GM18867 (cell line): ENCODE results near the gene SLC25A44.

Source experiments
- ATAC-seq: cut with Tn5 transposase; IDR thresholded peaks from one replicate; pipeline ENCODE4 v1.9.1; 2021; ENCODE audit warnings: mild to moderate bottlenecking, moderate library complexity; ENCODE audit not compliant: unreplicated experiment

Gene SLC25A44

GRCh38 chr1:156193488-156194299, at the start of gene SLC25A44:
Gene SLC25A44 (plus strand): TSS chr1:156194104. CDS start chr1:156199848, 5,744 bp downstream.
- peak; percentile 94 for ATAC-seq

GRCh38 chr1:156144742-156145141, 49.2 kb upstream of the SLC25A44 start:
- ATAC-seq: no peak

GRCh38 chr1:156145650-156146019, 48.3 kb upstream of the SLC25A44 start:
- ATAC-seq: no peak

GRCh38 chr1:156146020-156146768, 47.7 kb upstream of the SLC25A44 start:
- no peak for ATAC-seq

GRCh38 chr1:156146769-156147405, 47.0 kb upstream of the SLC25A44 start:
- no peak for ATAC-seq

GRCh38 chr1:156148216-156148615, 45.7 kb upstream of the SLC25A44 start:
- ATAC-seq: no peak

GRCh38 chr1:156149374-156150332, 44.3 kb upstream of the SLC25A44 start:
- peak; percentile 48 for ATAC-seq

GRCh38 chr1:156150333-156151011, 43.4 kb upstream of the SLC25A44 start:
- ATAC-seq: no peak

- no peak for ATAC-seq
These were observed 42.7 kb upstream of the SLC25A44 start for GRCh38 chr1:156151093-156151688.

- ATAC-seq: no peak
These were observed 41.3 kb upstream of the SLC25A44 start for GRCh38 chr1:156152628-156153027.

GRCh38 chr1:156153362-156153761, 40.5 kb upstream of the SLC25A44 start, which contains the start of gene SEMA4A:
Gene SEMA4A (plus strand): TSS chr1:156153585. CDS start chr1:156154579, 994 bp downstream.
- no peak for ATAC-seq

GRCh38 chr1:156154317-156154749, 39.6 kb upstream of the SLC25A44 start:
- ATAC-seq: peak; percentile 54

- no peak for ATAC-seq
These were observed 38.0 kb upstream of the SLC25A44 start for GRCh38 chr1:156155756-156156510.

GRCh38 chr1:156157506-156157905, 36.4 kb upstream of the SLC25A44 start:
- ATAC-seq: no peak

- ATAC-seq: no peak
These were observed 35.9 kb upstream of the SLC25A44 start for GRCh38 chr1:156157966-156158365.

- no peak for ATAC-seq
These were observed 33.7 kb upstream of the SLC25A44 start for GRCh38 chr1:156160000-156160742.

- no peak for ATAC-seq
These were observed 33.1 kb upstream of the SLC25A44 start for GRCh38 chr1:156160743-156161171.
